ENCODE results near the gene IMPA2.
"Not testable (repeated sequence)": the region's sequence is repeated elsewhere in the genome, so short reads cannot be mapped to it uniquely, and the experiment has no call there.

Gene IMPA2

DNA sequence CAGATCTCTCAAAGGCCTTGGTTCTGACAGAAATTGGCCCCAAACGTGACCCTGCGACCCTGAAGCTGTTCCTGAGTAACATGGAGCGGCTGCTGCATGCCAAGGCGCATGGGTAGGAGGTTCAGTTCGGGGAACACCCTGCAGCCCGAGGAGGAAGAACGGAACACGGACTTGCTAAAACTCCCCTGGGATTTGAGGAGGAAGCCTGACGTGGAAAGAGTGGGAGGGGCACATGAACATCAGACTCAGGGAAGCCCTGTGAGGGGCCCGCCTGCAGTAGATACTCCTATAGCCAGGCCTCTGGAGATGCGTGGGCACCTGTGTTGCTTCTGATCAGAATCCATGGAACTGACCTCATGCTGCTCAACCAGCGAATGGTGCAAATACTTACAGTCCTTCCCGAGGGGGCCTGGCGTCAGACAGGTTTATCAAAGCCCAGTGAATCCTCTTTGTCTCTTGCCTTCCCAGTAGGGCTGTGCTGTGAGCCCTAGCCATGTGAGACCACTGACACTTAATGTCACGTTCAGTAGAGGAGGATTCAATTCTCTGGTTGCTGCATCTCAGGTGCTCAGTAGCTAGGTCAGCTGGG lies 46.8 kb downstream of the IMPA2 start:
- no peak for DNase-seq (ENCODE audit: low read depth in 4 of 4, low spot score in 1 of 4)

DNA sequence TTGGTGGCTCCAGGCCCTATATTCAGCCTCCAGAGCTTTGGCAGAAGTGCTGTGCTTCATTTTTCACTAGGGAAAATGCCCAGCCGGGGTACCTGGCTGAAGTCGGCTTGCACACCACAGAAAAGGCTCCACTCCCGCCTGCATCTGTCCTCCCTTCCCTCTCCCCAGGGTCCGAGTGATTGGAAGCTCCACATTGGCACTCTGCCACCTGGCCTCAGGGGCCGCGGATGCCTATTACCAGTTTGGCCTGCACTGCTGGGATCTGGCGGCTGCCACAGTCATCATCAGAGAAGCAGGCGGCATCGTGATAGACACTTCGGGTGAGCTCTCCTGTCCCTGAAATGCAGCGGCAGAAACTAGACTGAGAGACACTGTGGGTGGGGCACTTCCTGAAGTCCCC lies 47.4 kb downstream of the IMPA2 start:
- DNase-seq (ENCODE audit: low read depth in 4 of 4, low spot score in 1 of 4): no peak

DNA sequence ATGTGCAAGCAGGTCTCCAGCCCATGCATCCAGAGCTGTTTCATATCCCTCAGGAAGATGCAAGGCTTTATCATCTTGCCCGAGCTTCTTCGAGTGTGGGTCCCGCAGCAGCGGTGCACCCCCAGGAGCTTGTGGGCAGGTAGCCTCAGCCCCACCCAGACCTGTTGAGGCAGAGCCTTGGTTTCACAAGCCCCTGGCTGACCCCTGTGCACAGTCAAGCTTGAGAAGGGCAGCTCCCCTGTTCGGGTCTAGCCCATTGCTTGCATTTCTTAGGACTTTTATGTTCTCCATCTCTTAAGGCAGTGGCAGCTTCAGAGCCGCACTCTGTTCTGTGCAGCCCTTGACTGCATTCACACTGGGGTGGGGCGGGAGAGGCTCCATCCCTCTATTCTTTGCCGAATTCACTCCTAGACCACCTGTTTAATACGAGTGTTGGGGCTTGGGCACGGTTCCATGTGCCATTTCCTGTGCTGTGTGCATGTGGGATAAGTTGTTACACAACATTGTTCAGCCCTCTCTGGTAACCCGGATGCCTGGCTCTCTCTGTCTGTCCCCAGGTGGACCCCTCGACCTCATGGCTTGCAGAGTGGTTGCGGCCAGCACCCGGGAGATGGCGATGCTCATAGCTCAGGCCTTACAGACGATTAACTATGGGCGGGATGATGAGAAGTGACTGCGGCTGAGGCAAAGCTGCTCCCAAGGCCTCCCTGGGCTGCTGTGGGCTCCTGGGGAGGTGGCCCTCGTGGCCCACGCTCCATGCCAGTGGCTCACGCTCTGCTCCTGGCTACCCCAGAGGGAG lies 48.7 kb downstream of the IMPA2 start:
- no peak for DNase-seq (ENCODE audit: low read depth in 4 of 4, low spot score in 1 of 4)

DNA sequence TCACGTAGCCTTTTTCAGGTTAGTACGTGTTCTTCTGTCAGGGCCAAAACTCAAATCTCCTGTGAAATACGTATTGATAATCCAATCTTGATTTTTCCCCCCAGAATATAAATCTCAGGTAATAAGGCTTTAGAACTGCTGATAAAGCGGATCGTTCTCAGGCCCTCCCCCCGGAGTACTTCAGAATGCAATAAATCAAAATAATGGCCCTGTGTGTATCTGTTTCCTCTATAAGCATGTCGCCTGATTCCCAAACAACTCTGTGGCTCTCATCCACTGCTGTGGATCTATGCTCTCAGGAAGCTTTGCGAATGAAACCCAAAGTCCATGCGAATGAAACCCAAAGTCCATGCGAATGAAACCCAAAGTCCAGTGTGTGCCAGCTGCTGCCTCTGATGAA lies 49.4 kb downstream of the IMPA2 start:
- DNase-seq (ENCODE audit: low read depth in 4 of 4, low spot score in 1 of 4): no peak

DNA sequence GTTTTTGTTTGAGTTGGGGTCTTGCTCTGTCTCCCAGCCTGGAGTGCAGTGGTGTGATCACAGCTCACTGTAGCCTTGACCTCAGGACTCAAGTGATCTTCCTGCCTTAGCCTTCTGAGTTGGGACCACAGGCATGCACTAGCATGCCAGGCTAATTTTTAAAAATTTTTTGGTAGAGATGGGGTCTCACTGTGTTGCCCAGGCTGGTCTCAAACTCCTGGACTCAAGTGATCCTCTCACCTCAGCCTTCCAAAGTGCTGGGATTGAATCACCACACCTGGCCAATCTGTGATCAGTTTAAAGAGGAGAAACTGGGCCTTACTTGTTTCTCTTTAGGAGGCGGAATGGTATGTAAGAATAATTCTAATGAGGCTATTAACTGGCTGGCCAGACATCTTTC lies 49.9 kb downstream of the IMPA2 start:
- no peak for DNase-seq (ENCODE audit: low read depth in 4 of 4, low spot score in 1 of 4)

DNA sequence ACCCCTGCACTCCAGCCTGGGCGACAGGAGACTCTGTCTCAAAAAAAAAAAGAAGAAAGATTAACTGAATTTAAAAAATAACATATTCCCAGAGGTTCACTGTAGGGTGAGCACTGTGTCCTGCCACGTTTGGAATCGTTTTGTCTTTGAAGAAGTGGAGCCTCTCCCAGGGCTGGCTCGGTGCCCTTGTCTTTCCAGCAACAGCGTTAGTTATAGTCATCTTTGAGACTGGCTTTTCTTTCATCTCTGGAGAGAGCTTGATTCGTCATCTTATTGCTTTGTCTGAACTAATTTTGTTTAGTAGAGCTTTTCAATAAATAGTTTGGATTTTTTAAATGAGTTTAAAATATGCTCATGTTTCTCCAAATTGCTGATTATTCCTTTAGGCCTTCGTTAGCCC lies 50.5 kb downstream of the IMPA2 start:
- DNase-seq (ENCODE audit: low read depth in 4 of 4, low spot score in 1 of 4): no peak

DNA sequence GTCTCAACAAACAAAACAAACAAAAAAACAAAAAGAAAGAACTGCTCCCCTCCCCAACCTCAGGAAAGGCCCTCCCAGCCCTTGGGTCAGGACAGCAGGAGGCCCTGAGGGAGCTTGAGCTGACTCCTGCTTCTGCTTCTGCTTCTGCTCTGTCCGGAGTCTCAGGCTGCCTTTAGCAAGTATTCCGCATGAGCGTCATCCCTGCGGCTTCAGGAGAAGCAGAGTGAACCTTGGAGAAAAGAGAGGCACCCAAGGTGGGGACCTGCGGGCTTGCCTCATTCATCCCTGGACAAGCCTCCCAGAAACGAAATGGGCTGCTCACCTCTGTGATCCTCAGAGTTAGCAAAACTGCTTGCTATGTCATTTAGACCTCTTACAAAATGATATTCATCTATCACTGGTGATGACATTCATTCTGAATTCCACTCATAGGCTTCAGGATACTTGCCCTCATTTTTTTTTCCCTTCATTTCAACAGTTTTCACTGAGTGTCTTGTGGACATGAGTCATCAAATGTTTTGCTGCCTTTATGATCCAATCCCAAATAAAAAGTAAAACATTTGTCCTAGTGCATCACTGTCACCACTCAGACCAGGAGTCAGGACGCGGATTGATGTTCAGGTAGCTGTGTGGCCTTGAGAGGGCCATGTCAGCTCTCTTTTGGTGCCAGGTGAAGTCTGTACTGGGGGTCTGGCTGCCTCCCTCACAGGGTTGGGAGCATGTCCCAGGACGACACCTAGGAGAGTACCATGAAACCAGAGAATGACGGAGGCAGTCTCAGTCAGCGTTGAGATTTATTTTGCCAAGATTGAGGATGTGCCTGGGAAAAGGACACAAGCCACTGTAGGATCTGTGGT lies 51.7 kb downstream of the IMPA2 start:
- DNase-seq (ENCODE audit: low read depth in 4 of 4, low spot score in 1 of 4): no peak

DNA sequence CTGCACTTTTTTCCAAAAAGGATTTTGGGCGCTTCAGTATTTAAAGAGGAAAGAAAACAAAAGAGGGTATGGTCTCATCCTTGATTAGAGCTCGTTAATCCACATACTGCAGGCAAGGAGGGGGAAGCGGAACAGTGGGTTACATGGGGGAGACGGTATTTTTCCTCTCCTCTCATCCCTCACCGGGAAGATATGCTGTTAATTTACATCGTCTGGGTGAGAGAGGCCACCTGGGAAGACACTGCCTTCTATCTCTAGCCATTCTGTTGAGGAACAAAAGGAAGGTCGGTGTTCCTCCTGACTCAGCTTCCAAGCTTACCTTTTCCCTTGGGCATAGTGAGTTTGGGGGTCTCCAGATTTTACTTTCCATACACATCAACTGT lies 52.3 kb downstream of the IMPA2 start:
- no peak for DNase-seq (ENCODE audit: low read depth in 4 of 4, low spot score in 1 of 4)

DNA sequence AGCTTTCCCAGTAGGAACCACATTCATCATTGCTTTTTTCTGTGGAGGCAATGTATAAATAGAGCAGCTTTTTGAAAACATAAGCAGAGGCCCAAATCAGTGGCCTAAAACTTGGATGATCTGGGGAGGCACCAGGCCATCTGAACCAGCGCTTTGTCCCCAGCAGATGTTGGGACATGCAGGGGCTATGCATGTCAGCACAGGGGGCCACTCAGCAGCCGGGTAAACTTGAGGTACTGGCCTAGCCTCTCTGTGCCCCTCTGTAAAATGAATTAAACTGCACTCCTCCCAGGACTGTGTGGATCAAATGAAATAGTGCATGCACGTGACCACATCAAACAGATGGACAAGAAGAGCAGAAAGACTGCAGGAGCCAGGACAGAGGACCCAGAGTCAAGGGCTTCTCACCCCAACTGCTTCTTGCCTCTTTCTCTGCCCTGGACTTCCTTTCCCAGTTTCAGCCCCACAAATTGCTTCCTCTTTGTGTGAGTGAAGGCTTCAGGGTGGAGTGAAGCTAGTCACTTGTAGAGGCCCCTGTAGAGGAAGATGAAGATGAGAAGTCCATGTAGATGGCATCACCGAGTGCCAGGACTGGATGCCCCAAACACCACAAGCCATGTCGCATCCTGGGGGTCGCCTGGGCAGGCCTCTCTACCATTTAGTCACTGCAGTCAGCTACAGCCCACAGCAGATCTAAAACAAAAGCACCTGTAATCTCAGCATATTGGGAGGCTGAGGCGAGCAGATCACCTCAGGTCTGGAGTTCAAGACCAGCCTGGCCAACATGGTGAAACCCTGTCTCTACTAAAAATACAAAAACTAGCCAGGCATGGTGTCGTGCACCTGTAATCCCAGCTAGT lies 53.2 kb downstream of the IMPA2 start:
- no peak for DNase-seq (ENCODE audit: low read depth in 4 of 4, low spot score in 1 of 4)

DNA sequence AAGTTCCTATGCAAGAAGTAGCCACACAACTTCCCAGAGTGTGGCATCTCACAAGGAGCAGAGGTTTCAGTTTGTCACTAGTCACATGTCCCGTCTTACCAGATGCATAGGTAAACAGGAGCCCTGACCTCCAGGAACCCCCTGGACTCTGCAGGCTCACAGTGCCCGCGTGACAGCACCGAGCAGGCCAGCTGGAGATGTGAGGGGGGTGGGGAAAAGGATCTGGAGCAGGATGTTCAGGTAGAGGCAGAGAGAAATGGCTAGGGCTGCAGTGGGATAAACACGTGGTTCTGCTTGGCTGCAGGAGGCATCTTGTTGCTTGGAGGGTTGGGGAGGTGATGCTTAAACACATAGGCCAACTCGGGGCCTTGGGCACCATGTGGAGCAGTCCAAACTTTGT lies 54.2 kb downstream of the IMPA2 start:
- no peak for DNase-seq (ENCODE audit: low read depth in 4 of 4, low spot score in 1 of 4)

DNA sequence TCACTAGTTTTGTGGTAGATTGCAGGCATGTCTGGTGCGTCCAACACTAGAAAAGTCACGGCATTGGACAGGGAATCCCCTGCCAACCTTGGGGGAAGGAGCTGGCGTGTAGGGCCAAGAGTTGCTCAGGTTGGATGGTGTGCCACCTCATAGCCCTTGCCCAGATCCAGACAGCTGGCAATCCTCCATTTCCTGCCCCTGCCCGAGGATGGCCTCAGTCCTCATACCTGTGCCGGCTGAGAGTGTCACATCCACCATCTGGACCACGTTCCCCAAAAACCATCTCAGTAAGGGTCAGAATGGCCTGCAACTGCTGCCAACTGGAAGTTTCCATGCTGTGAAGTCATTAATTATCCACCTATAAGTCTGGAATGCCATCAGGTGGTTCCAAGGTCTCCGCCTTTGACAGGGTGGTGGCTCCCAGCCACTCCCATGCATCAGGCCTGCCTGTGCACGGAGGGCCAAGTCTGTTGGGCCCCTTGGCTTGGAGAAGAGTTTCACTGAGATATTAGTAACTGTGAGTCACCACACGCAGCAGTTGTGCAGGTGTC lies 55.0 kb downstream of the IMPA2 start:
- DNase-seq (ENCODE audit: low read depth in 4 of 4, low spot score in 1 of 4): no peak

DNA sequence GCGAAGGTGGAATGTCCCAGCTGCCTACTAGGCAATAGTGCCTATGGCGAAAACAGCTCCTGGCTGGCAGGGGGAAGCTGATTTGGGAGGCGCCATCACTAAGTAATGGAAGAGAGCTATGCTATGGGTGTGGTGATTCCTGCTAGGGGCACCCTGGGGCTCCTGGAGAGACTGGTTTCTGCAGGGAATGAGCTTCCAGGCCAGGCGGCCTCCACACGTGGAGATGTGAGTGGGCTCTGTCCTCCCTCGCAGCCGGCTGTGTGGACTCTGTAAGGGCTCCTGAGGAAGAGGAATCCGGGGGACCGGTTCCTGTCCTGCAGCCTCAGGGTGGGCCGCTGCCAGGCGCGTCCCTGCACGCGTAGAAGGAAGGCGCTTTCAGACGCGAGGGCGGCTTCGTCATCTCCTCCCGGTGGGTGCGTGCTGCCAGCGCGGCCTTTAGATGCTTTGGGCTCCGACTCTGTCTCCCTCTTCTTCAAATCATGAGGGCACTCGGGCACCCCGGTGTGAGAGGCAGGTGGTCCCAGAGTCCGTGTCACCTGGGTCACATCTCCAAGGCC lies 56.9 kb downstream of the IMPA2 start:
- peak in 3 of 4 experiments; percentile 7 to 26 (median 11) for DNase-seq (ENCODE audit: low read depth in 4 of 4, low spot score in 1 of 4)

DNA sequence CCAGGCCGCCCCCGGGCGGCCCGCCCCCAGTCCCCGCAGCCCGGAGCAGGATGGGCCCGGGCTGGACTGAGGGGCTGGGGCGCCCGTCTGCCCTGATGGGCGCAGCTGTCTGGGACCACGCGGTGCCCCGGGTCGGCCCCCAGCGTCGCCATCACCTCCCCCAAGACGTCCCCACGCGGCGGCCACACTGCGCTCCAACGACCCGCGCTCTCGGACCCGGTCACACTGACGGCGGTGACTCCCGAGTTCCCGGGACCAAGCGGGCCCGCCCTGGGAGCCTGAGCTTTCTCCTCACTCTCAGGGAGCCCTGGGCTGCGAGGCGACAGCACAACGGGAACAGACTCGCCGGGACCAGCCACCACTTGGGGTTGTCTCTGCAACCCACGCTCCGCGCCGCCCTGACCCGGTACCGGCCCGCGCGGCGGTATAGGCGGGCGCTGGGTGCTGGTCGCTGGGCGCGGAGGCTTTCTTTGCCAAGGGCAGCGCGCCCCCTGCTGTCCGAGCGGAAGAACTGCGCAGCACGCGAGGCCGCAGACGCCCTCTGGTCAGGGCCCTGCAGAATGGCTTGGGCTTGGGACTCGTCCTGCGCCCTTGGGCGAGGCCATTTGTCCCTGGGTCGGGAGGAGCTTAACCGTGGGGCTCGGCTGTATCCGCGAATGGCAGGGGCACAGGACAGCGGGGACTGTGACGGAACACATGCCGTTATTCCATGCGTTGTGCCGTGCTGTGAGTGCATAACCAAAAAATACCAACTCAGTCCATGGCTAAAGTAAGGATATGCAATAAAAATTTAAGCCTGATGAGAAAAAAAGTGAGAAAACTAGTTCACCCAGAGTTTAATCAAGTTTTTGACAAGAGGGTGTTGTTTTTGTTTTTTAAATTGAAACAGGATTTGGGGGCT lies 57.6 kb downstream of the IMPA2 start:
- peak; percentile 55 to 65 (median 60) for DNase-seq (ENCODE audit: low read depth in 4 of 4, low spot score in 1 of 4)

DNA sequence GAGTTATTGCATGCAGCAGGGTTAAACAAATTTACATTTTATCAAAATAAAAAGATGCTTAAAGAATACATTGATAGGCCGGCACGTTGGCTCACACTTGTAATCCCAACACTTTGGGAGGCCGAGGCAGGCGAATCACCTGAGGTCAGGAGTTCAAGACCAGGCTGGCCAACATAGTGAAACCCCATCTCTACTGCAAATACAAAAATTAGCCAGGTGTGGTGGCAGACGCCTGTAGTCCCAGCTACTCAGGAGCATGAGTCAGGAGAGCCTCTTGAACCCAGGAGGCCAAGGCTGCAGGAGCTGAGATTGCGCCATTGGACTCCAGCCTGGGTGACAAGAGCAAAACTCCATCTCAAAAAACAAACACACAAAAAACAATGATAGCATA lies 58.2 kb downstream of the IMPA2 start:
- not testable (repeated sequence) for DNase-seq (ENCODE audit: low read depth in 4 of 4, low spot score in 1 of 4)

DNA sequence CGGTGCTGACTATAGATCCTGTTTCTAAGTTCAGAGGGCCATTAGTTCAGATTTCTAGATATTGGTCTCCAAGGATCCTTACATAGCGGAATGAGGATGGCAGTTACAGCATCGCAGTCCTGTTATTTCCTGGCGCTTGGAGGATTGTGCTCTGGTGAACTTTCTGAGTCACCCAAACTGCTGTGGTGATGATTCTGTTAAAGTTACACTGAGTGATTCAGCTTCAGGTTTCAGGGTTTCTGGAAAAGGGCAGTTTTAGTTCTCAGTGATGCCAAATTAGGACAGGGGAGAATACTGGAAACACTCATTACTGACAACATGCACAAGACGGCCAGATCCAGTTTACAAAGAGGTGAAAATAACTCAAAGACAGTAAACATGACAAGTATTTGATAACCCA lies 60.3 kb downstream of the IMPA2 start:
- no peak for DNase-seq (ENCODE audit: low read depth in 4 of 4, low spot score in 1 of 4)

DNA sequence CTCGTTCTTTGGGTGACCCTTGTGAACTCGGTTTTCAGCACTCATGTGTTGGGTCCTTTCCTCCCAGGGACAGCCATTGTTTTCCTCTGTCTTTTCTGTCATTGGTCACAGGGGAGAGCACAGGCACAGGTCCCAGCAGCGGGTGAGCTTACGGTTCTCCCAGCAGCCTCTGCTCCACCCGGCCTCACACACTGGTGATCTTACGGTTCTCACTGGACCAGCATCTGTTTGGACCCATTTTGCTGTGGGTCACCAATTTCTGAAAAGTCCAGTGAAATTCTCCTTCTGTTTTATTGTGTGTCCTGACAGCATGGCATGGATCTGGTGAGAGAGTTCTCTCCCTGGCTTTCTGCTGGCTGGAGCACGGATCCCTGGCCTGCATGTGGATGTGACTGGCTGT lies 62.5 kb downstream of the IMPA2 start:
- no peak for DNase-seq (ENCODE audit: low read depth in 4 of 4, low spot score in 1 of 4)

DNA sequence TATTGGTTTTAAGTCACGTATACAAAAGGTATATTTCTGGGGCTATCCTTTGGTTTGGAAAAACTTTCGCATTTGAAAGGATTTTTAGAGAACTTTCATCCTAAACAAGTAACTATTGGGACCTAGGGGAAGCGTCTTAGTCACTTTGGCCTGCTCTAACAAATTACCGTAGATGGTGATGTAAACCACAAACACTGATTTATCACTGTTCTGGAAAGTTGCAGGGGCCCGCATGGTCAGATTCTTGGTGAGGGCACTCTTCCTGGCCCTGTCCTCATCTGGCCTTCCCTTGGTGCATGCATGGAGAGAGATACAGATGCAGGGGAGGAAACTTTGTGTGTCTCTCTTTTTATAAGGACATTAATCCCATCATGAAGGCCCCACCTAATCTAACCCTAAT lies 63.3 kb downstream of the IMPA2 start:
- no peak for DNase-seq (ENCODE audit: low read depth in 4 of 4, low spot score in 1 of 4)

DNA sequence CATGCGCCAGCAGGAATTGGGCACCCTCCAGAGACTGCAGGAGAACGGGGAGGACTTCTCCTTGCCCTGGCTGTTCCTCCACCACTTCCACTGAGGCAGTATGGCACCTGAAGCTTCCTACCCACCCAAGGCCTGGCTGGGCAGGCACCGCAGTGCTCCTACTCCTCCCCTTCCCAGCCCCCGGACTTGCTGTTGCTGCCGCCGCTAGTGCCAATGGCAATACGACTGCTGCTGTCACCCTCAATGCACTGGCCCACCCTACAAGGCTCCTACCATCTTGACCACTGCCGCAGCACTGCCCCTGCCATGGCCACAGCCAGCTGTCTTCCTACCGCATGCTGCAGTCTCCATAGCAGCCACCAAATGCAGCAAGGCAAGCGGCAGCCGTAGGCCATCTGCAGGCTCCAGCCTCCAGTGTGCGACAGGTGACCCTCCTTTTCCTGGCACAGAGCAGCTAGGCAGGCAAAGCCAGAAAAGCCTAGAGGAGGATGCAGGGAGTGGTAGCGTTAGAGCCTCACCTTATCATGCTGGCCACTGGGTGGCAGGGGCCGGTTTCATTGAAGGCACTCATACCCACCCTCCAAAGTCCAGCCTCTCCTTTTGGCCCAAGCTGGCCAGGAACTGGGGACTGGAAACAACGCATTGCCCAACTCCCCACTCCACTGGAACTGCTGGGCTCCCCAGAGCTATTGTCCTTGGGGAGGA lies 64.9 kb downstream of the IMPA2 start:
- DNase-seq (ENCODE audit: low read depth in 4 of 4, low spot score in 1 of 4): no peak

DNA sequence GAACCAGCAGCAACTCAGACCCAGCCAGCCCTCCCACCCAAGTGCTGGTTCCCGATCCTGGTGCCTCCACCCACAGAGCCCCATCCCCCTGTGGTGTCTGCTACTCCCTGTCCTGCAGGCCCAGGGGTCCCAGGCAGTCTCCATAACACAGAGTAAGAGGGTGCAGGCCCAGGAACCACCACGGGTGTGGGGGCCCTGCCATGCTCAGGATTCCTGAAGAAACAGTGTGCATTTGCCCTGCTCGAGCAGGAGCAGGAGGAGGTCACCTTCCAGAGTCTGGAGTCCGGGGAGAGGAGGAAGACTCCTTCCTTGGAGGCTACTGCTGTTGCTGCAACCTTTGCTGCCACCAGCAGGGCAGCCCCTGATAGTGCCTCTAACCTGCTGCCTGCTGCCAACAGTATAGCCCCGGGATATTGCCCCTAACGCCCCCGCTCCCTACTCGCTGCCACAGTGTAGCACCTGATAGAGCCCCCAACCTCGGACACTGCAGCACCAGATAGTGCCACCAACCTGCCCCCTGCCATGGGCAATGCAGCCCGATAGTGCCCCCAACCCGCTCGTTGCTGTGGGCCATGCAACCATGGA lies 65.5 kb downstream of the IMPA2 start:
- no peak for DNase-seq (ENCODE audit: low read depth in 4 of 4, low spot score in 1 of 4)

Measured in stimulated activated CD4-positive, alpha-beta T cell treated with anti-CD3 and anti-CD28 coated beads, Interleukin-1b, Interleukin-23, amount 100 ng/mL, for 24 hours (primary cell).